Cerebellar nuclear complex (tissue), 1 donor: ENCODE measurements around the gene VNN1.

Experiments
- DNase-seq, 2 experiments: peaks; one replicate each; lab custom pipeline; 2025; lab: John Stamatoyannopoulos, UW

The VNN1 gene, protein sequence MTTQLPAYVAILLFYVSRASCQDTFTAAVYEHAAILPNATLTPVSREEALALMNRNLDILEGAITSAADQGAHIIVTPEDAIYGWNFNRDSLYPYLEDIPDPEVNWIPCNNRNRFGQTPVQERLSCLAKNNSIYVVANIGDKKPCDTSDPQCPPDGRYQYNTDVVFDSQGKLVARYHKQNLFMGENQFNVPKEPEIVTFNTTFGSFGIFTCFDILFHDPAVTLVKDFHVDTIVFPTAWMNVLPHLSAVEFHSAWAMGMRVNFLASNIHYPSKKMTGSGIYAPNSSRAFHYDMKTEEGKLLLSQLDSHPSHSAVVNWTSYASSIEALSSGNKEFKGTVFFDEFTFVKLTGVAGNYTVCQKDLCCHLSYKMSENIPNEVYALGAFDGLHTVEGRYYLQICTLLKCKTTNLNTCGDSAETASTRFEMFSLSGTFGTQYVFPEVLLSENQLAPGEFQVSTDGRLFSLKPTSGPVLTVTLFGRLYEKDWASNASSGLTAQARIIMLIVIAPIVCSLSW

DNA sequence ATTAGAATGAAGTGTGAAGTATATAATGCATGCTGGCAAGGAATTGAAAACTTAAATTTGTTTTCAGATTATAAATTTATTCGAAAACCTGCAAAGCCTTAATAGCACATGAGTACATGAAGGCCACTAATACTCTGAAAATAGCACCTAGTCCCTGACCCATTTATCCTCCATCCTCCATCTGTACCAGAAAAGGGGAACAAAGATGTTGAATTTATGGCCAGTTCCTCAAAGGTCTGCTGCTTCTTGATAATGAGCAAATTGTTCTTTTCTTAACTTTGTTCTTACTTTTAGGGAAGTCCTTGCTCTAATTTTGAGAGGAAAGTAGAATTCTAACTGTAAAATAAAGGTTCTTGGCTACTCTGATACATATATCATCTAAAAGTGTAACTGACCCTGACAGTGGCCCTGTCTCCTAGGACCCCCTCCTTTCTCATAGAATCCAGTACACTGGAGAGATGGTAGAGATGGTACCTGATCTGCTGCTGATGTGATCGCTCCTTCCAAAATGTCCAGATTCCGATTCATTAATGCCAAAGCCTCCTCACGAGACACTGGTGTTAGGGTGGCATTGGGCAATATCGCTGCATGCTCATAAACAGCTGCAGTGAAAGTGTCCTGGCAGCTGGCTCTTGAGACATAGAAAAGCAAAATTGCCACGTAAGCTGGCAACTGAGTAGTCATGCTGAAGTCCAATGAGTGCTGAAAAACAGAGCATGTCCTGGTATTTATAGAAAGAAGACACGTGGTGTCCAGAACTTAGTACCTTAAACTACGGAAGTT is at the start of gene VNN1:
TSS of gene VNN1 (minus strand) at position 704 of the 783 bp plus-strand sequence. CDS start at position 684, 20 bp downstream.
- DNase-seq, result no peak

DNA sequence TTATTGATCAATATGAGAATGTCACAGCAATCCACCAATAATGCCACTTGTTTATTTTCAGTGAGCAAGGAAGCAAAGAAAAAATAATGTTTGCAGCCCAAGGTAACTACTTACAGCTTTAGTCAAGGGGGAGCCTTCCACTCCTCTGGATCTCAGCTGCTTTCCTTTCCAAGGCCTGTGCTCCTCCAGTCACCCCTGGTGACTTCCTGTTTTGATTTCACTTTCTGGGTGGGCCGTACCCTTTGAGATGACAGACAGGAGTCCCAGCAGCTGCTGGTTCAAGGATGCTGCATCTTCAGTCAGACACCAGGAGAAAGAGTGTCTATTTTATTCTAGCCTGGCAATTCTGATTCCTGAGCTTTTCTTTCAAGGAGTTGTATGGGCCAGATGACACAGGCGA is 49.4 kb upstream of the VNN1 start:
- no peak for DNase-seq

DNA sequence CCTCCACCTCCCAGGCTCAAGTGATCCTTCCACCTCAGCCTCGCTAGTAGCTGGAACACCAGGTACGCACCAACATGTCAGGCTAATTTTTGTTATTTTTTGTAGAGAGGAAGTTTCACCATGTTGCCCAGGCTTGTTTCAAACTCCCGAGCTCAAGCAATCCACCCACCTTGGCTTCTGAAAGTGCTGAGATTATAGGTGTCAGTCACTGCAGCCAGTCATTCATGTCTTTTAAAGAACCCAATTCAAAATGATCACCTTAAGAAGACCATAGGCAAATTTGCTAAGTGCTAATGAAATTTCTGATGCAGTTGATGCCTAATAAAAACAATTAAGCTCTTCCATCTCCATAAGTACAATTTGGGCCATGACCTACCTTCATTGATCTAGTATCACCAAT is 46.4 kb upstream of the VNN1 start:
- DNase-seq, result no peak

DNA sequence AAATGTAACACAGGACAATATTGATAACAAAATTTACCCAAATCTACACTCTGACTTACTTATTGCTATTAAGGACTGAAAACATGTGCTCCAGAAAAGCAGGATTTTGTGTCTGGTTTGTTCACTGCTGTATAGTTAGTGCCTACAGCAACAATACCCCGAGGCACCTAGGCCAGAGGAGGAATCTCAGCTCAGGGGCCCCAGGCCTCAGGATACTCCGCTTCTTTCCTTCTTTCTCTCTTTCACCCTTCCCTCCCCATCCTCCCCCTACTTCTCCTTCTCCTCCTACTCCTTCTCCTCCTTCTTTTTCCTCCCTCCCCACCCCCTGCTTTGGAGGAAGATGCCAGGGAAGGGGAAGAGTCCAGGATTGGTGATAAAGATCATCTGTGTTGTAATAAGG is 44.8 kb upstream of the VNN1 start:
- DNase-seq, result no peak

DNA sequence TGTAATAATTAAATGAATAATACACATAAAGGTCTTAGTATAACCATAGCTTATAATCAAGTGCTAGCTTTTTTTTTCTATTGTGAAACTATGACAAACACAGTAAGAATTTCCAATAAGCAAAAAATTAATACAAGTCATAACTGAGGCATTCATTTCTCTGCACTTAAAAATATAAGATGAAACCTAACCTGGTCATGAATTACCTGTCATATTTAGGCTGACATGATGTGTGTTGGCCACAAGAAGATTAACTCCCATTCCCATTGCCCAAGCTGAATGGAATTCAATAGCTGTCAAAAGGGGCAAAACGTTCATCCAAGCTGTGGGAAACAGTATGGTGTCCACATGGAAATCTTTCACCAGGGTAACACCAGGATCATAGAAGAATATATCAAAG is 38.4 kb upstream of the VNN1 start:
- DNase-seq, result no peak

DNA sequence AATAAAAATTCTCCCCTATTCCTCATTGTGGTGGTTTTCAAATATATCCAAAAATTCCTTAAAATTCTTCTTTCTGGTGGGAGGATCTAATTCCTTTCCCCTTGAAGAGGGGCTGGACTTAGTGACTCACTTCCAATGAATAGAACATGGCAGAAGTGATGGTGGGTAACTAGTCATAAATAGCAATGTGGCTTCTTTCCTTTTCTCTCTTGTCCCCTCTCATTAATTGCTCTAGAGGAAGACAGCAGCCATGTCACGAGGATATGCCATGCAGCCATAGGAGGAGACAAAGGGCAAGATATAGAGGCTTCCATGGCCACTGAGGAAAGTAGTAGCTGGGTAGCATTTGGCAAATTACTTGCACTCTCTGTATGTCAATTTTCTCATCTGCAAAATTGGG is 38.0 kb upstream of the VNN1 start:
- DNase-seq, result no peak

DNA sequence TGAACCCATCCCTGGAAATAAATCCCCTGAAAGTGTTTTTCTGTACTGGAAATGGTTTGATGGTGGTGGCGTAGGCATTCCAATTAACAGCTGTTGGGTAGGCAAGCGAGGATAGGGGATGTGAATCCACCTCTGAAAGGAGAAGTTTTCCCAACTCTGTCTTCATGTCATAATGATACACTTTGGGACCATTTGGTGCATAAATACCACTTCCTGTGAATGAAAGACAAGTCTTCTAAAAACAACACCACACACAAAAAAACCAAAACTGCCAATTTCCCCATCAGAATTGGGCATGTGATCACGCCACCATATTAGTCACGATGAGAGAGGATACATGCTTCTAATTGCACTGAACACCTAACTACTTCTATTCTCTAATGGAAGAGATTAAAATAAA is 37.5 kb upstream of the VNN1 start:
- no peak for DNase-seq

DNA sequence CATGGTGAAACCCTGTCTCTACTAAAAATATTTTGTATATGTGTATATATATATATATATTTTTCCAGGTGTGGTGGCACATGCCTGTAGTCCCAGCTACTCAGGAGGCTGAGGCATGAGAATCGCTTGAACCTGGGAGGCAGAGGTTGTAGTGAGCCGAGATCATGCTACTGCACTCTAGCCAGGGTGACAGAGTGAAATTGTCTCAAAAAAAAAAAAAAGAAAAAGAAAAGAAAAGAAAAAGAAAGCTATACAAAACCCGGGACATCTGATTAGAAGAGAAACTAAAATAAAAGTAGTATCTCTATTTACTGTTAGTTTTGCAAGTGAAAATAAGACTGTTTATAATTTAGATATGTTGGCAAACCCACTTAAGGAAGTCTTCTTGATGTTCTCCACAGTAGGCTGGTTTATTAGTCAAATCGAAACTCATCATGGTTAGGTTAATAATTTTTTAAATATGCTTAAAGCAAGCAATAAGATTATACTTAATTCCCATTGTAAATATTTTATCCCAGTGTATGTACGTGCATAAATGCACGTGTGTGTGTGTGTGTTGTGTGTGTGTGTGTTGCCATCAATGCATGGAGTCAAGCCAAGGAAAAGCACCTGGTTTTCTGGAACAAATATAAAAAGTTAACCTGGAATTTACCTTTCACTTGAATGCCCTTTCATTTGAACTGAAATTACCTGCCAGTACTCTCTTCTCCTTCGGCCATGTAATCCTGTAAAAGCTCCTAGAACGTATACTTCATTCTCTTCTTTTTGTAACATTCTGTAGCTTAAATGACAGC is 36.8 kb upstream of the VNN1 start:
- DNase-seq, result no peak

DNA sequence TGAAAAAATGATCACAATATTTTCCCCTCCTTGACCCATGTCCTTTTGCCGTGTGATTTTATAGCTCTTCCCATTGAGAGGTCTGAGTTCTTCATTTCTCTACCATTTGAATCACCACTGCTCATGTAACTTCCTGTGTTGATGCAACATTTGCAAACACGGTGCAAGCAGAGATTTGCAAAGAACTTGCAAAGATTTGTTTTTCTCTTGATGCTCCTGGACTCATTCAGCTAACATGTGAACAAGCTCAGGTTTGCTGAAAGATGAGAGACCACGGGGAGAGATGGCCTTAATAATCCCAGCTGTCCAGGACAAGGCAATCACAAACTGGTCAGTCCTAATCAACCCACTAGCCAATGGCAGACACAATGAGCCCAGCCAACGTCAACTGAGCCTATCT is 35.3 kb upstream of the VNN1 start:
- DNase-seq, result no peak

DNA sequence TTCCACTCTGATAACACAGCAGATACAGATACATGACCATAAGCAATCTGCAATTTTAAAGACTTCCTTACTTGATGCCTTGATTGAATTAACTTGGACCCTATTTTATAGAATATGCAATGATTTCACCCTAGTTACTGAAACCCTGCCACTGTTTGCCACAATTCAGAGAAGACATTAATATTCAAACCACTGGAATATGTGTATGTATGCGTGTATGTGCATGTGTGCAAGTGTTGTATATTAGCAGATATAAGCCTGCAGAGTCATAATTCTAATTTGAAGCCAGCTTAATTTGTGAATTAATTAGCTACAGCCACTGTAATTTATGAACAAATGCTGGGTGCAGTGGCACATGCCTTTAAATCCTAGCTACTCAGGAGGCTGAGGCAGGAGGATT is 34.6 kb upstream of the VNN1 start:
- DNase-seq, result no peak

DNA sequence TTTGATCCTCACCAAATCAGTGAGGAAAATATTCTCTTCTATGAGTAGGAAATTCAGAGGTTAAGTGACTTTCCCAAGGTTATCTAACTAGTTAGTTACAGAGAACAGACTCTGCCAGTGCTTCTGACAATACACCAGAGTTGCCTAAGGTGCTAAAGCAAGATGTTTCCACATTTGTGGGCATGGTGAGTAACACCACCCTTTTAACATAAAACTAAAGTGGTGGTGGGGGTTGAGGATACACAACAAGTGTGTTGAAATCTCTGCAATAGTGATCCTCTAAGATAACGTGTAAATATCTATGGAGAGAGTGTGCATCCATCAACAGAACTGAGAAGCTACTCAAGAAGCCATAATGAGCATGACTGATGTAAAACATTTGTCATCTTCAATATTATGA is 32.2 kb upstream of the VNN1 start:
- no peak for DNase-seq

DNA sequence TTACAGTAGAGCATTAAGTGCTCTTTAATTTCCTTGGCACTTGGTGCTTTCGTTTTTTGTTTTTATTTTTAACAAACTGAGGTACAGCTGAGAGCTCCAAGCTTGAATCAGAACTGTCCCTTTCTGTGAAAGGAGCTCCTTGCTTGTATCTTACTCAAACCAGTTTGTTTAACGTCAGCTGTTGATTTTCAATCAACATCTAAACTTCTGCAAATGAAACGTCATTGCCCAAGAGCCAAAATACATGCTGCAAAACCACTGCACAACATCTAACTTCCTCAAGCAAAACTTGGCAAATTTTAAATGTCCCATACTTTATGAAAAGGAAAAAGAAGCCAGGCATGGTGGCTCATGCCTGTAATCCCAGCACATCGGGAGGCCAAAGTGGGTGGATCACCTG is 28.6 kb upstream of the VNN1 start:
- no peak for DNase-seq

DNA sequence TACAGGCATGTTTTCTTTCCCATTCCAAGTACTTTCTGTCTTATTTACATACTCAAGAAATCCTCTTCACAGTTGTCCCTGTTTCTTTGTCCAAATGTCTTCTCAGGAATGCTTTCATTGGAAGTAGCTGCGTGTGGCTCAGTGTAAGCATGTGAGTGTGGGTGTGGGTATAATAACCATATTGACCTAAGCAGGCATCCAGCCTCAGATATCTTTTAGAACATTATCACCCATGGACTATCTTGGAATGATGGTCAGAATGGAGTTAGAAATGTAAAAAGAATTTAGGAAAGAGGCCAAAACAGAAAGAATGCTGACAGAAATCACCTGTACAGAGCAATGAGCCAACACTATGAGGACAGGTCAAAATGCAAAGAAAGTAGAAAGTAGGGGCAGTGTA is 27.4 kb upstream of the VNN1 start:
- DNase-seq, result no peak

DNA sequence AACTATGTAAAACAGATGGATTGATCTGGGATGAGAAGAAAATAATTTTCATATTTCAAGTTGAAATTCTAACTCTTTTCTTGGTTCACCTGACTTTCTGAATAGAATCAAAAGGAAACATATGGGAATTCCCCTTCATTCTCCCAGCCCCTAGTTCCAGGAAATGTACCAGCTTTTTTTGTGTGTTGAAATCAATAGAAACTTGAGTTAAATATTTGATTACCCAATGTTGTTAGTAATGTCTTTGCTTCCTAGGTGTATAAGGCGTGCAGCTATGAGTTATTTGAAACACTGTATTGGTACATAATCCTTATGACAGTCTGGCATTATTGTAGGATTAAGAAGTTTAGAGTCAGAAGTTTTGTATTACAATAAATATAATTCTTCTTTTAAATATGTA is 22.4 kb upstream of the VNN1 start:
- no peak for DNase-seq

DNA sequence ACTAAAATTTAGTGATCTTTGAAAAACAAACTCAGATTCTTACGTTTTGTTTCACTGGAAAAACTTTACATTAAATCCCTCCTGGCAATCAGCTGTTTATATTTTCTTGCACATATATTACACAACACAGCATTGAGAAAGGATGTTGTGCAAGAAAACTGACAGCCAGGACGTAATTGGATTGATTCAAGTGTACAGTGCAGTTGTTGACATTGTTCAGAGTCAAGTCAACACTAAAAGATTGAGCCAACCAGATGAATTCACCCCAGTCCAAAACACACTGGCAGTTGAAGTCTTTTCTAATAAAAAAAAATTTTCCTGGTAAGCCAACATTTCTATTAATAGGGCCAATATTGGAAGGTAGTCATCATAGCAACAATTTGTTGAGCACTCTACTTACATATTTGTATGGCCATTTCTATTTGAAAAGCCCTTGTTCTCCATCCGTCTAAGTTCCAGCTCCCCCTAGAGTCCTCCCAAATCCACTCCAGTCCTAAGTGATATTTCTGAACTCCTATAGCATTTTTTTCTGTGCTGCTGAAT is 20.9 kb upstream of the VNN1 start:
- DNase-seq, result no peak

DNA sequence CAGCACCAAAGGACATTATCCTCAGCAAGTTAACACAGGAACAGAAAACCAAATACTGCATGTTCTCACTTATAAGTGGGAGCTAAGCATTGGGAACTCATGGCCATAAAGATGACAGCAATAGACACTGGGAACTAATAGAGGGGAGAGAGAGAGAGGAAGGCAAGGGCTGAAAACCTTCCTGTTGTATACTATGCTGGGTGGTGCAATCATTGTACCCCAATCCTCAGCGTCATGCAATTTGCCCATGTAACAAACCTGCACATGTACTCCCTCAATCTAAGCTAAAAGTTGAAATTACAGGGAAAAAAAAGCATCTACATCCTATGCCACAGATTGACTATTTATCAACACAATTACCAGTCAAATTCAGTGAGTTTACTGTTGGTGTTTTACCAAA is 20.0 kb upstream of the VNN1 start:
- DNase-seq, result no peak

DNA sequence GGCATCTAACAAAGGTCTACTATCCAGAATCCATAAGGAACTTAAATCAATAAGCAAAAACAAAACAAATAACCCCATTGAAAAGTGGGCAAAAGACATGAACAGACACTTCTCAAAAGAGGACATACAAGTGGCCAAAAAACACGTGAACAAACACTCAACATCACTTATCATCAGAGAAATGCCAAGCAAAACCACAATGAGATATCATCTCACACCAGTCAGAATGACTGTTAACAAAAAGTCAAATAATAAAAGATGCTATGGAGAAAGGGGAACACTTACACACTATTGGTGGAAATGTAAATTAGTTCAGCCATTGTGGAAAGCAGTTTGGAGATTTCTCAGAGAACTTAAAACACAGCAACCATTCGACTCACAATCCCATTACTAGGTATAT is 19.4 kb upstream of the VNN1 start:
- no peak for DNase-seq

DNA sequence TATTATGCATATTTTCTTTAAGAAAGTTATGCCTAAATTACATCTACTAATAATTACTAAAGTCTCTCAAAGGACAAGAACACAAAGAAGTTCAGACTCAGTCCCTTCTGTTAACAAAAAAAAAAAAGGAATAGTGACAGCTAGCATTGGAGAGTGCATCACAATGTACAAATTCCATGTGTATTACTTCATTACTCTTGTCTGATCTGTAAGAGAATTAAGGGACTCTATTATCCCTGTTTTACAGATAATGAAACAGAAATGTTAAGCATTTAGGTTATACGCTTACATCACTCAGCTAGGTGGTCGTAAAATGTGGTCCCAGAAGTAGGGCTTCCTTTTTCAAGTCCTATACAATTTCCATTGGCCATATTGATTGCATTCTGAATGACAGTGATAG is 17.2 kb upstream of the VNN1 start:
- DNase-seq, result no peak

DNA sequence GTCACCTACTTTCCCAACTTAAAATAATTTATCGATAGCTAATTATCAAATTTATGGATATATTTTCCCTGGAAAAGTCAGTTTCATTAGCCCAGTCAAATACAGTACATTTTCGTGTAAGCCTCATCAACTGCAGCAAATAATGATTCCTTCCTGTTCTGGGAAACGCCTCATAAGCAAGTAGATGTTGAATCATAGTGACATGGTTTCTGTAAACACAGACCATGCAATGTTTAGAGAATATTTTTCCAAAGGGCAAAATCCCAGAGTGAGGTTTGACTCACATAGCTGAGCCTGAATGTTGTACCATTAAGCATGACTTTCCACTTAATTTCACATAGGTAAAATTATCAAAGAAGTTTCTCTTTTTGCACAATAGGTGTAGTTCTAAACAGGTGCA is 16.7 kb upstream of the VNN1 start:
- DNase-seq, result no peak

DNA sequence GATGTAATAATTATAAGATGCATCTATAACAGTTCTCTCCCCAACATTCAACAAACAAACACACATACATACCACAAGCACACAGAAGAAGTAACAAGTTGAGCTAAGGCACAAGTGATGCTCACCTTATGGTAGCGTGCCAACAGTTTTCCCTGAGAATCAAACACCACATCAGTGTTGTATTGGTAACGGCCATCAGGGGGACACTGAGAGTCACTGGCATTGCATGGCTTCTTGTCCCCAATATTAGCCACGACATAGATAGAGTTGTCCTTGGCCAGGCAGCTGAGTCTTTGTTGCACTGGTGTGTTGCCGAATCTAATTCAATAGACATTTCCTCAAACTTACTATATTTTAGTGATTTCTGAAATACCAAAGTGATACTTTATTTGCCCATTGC is 14.8 kb upstream of the VNN1 start:
- no peak for DNase-seq

DNA sequence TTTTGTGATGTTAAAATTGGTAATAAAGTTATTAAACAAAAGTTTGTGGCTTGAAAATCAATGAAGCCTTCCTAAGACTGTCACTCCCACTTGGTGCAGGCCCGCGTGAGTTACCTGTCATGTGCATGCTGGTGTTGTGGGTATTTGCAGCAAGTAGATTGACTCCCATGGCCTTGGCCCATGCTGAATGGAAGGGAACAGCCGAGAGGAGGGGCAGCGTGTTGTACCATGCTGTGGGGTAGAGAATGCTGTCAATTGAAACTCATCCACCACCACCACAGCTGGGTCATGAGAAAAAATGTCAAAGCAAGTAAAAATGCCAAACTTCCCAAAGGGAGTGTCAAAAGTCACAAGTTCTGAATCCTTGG is 12.7 kb upstream of the VNN1 start:
- DNase-seq, result no peak

DNA sequence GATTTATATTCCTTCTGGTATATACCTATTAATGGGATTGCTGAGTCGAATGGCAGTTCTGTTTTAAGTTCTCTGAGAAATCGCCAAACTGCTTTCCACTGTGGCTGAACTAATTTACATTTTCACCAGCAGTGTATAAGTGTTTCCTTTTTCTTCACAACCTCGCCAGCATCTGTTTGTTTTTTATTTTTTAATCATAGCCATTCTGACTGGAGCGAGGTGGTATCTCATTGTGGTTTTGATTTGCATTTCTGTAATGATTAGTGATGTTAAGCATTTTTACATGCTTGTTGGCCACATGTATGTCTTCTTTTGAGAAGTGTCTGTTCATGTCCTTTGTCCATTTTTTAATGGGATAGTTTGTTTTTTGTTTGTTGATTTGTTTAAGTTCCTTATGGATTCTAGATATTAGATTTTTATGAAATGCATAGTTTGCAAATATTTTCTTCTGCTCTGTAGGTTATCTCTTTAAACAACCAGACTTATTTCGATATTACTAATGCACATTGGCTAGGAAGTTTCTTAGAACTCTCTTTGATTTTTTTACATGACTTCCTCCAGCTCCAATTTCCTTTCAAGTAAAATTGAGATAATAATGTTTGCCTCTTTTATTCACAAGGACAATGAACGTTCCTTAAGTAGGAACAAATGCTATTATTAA is 12.2 kb upstream of the VNN1 start:
- DNase-seq, result no peak
